Central memory CD8-positive, alpha-beta T cell (primary cell): ENCODE measurements around the gene APOA1.

Experiments used
- ATAC-seq: fragments of 150-1000 bp; cut with Tn5 transposase; replicated peaks from 2 replicates; pipeline ENCODE4 v1.10.0; 2022; ENCODE audit warnings: mild to moderate bottlenecking, moderate FRiP score, moderate number of reproducible peaks; ENCODE audit not compliant: poor library complexity, severe bottlenecking; ENCODE audit errors: extremely low read depth
- DNase-seq, 2 donors: peaks; one replicate each; pipeline ENCODE4 v3.0.0; 2021; ENCODE audit warnings: low spot score in 2 of 2
- H3K27ac Mint-ChIP-seq: one replicate; pipeline ENCODE4 v1.8.0; 2022; ENCODE audit warnings: low read depth, mild to moderate bottlenecking, moderate library complexity, mixed read lengths
- H3K27me3 Mint-ChIP-seq: one replicate; pipeline ENCODE4 v1.8.0; 2022; ENCODE audit warnings: mixed read lengths
- H3K36me3 Mint-ChIP-seq: one replicate; pipeline ENCODE4 v1.8.0; 2022; ENCODE audit warnings: mild to moderate bottlenecking, moderate library complexity, mixed read lengths; ENCODE audit not compliant: insufficient read depth
- H3K4me1 Mint-ChIP-seq: one replicate; pipeline ENCODE4 v1.8.0; 2022; ENCODE audit warnings: mixed read lengths
- H3K4me3 Mint-ChIP-seq: one replicate; pipeline ENCODE4 v1.8.0; 2022; ENCODE audit warnings: mild to moderate bottlenecking, moderate library complexity, mixed read lengths
- H3K9me3 Mint-ChIP-seq: one replicate; pipeline ENCODE4 v1.8.0; 2022; ENCODE audit warnings: mixed read lengths

APOA1 gene

GRCh38 chr11:116794851-116795250 lies 42.6 kb downstream of the APOA1 start:
- no peak for ATAC-seq
- no peak overlapping the region for H3K27ac Mint-ChIP-seq
- H3K27me3 Mint-ChIP-seq: peaks cover 3% of the 10 kb centered on the region
- peaks cover 6% of the 10 kb centered on the region for H3K4me1 Mint-ChIP-seq
- H3K36me3 Mint-ChIP-seq: no peaks in the 10 kb centered on the region
- H3K9me3 Mint-ChIP-seq: no peaks in the 10 kb centered on the region
- DNase-seq: no peak
- no peak overlapping the region for H3K4me3 Mint-ChIP-seq

- H3K36me3 Mint-ChIP-seq: no peaks in the 10 kb centered on the region
- H3K27me3 Mint-ChIP-seq: no peaks in the 10 kb centered on the region
- H3K9me3 Mint-ChIP-seq: no peaks in the 10 kb centered on the region
Measured at GRCh38 chr11:116793772-116794097, 43.7 kb downstream of the APOA1 start.

GRCh38 chr11:116792869-116793771 lies 44.3 kb downstream of the APOA1 start:
- H3K27me3 Mint-ChIP-seq: no peaks in the 10 kb centered on the region
- no peaks in the 10 kb centered on the region for H3K9me3 Mint-ChIP-seq
- ATAC-seq: no peak
- H3K4me1 Mint-ChIP-seq: peaks cover 12% of the 10 kb centered on the region
- DNase-seq: no peak
- H3K27ac Mint-ChIP-seq: no peak overlapping the region
- H3K36me3 Mint-ChIP-seq: peaks cover under 1% of the 10 kb centered on the region
- no peak overlapping the region for H3K4me3 Mint-ChIP-seq

More at GRCh38 chr11:116793772-116794097, 43.7 kb downstream of the APOA1 start:
- Mint-ChIP-seq H3K4me3 (no peak overlapping the region), H3K27ac (no peak overlapping the region), H3K4me1 (peaks cover 6% of the 10 kb centered on the region)
- ATAC-seq (no peak), DNase-seq (no peak)

DNA sequence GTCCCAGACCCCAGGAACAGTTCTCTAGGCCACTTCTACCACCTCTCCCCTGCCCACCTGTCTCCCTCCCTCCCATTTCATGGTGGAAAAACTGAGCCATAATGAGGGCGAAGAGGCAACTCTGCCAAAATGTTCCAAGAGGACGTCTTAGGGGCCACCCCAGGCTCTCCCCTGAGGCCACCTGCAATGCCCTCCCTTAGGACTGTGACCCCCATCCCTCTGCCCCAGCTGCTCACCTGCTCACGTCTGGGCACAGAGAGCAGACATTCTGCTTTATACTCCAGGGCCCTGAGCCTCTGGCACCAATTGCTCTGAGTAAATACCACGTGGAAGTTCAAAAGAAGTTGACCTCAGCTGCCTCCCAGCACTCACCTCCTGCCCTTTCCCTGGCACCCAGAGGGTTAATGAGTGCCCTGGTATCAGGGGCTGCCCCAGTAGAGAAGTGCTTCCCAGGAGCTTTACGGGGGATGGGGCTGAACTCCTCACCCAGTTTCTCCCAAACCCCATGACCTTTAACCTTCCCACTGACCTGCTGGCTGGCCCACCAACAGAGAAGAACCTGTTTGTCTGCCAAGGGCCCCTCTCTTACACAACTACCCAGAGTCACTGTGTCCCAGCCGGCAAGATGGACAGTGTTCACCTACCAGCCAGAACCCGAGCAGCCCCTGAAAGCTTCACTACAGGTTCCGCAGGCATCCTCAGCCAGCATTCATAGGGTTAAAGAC lies 45.1 kb downstream of the APOA1 start:
- ATAC-seq: no peak
- peaks cover 5% of the 10 kb centered on the region for H3K36me3 Mint-ChIP-seq
- no peak overlapping the region for H3K27ac Mint-ChIP-seq
- no peak overlapping the region for H3K4me3 Mint-ChIP-seq
- DNase-seq: no peak
- peaks cover 13% of the 10 kb centered on the region for H3K4me1 Mint-ChIP-seq
- no peaks in the 10 kb centered on the region for H3K9me3 Mint-ChIP-seq
- no peaks in the 10 kb centered on the region for H3K27me3 Mint-ChIP-seq

DNA sequence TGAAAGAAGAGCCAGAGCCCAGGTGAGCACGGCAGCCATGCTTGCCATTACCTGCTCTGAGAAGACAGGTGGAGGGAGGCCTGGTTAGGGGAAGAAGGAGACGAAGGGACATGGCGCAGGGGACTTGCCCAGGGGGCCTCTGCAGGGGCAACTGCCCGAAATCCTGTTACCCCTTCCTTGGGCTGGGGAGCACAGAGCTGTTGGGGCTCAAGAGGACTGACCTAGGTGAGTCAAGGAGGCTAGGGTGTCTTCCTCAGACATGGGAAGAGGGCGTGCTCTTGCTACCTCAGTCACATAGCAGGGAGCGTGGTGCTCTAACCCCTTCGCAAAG lies 45.6 kb downstream of the APOA1 start, which contains the start of gene APOA5:
Gene APOA5 (minus strand): TSS at position 67 of the 331 bp plus-strand sequence. CDS start 19 bp downstream, at position 48.
- DNase-seq (no peak), ATAC-seq (no peak)
- Mint-ChIP-seq H3K27me3 (no peaks in the 10 kb centered on the region), H3K4me1 (peaks cover 19% of the 10 kb centered on the region), H3K9me3 (no peaks in the 10 kb centered on the region), H3K36me3 (peaks cover 7% of the 10 kb centered on the region), H3K27ac (no peak within 1 kb of the TSS), H3K4me3 (peak within 1 kb of the TSS; percentile 34)

GRCh38 chr11:116791002-116791812 lies 46.2 kb downstream of the APOA1 start:
- H3K36me3 Mint-ChIP-seq: peaks cover 7% of the 10 kb centered on the region
- H3K4me1 Mint-ChIP-seq: peaks cover 24% of the 10 kb centered on the region
- ATAC-seq (peak; percentile 34), DNase-seq (peak; percentile 64 to 75)
- H3K27me3 Mint-ChIP-seq: no peaks in the 10 kb centered on the region
- peak overlapping the region; percentile 34 for H3K4me3 Mint-ChIP-seq
- no peaks in the 10 kb centered on the region for H3K9me3 Mint-ChIP-seq
- no peak overlapping the region for H3K27ac Mint-ChIP-seq

- no peak for DNase-seq
- ATAC-seq: no peak
- no peaks in the 10 kb centered on the region for H3K27me3 Mint-ChIP-seq
- H3K9me3 Mint-ChIP-seq: no peaks in the 10 kb centered on the region
- H3K4me1 Mint-ChIP-seq: peaks cover 33% of the 10 kb centered on the region
- H3K4me3 Mint-ChIP-seq: no peak overlapping the region
- H3K36me3 Mint-ChIP-seq: peaks cover 11% of the 10 kb centered on the region
- no peak overlapping the region for H3K27ac Mint-ChIP-seq
Measured at GRCh38 chr11:116790167-116791001, 47.0 kb downstream of the APOA1 start.

DNA sequence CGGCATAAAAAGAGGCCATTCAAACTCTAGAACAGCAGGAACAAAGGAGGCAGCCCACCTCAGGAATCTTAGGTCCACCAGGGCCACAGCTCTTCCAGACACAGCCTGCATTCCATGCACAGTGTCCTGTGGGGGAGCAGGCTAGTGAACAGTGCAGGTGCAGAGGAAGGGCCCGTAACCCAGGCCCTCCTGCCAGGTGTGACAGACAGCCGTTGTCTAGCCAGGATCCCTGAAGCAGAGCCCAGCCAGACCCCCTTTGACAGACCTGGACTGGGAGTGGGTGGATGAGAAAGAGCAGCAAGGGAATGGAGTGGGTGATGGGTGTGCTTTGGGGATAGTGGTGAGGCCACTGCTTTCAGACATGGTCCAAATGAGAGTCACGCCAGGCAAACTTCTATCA lies 48.4 kb downstream of the APOA1 start:
- peaks cover 21% of the 10 kb centered on the region for H3K36me3 Mint-ChIP-seq
- no peak for DNase-seq
- peaks cover 36% of the 10 kb centered on the region for H3K4me1 Mint-ChIP-seq
- ATAC-seq: no peak
- H3K4me3 Mint-ChIP-seq: no peak overlapping the region
- H3K27ac Mint-ChIP-seq: peak overlapping the region; percentile 93
- H3K9me3 Mint-ChIP-seq: no peaks in the 10 kb centered on the region
- no peaks in the 10 kb centered on the region for H3K27me3 Mint-ChIP-seq

DNA sequence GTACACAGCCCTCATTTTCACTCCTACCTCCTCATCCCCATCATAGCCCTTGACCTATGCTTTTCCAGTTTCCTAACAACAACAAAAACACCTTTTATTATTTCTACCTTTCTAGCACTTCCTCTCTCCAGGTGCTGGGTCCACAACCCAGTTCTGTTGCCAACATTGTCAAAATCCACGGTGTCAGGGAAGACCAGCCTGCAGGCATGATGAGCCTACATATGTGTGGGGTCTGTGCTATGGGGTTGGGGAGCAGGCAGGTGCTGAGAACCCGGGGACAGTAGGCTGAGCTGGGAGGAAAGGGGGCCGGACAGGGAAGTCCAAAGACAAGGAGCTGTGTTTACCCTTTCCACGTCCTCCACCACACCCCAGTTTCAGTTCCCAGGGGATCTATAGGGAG lies 48.9 kb downstream of the APOA1 start:
- Mint-ChIP-seq H3K4me1 (peaks cover 36% of the 10 kb centered on the region), H3K27me3 (no peaks in the 10 kb centered on the region), H3K4me3 (peak overlapping the region; percentile 78), H3K27ac (peak overlapping the region; percentile 93), H3K9me3 (no peaks in the 10 kb centered on the region), H3K36me3 (peaks cover 24% of the 10 kb centered on the region)
- ATAC-seq (no peak), DNase-seq (no peak)

DNA sequence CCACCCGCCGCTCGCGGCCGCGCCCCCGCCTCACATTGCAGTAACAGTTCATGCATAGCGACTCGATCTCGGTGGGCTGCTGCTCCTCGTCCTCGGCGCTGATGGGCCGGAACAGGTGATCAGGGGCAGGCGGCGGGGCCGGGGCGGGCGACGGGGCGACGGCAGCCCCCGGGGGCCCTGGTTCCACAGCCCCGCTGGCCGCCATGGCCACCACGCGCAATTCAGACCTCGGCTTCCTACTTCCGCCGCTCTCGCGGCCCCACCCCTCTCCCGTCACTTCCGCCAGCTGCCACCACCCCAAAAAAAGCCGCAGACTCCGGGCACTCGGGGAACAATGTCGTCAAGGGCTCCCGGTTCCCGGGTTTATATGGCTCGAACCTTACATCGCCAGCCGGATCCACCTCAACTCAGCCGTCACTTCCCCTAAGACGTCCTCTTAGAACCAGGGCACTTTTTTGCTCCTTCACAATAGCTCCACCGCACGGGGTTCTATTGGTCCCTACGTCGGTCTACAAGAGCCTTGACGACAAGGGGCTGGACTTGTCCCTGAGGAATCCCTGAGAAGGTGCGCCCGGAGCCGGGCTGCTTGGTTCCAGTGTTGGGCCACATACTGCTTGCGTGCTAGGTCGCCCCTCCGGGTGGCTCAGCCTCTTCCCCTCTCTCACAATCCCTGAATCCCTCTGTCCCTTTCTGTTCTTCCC lies 49.5 kb downstream of the APOA1 start, which contains the start of gene ZPR1:
Gene ZPR1 (minus strand): TSS at position 238 of the 701 bp plus-strand sequence. CDS start 33 bp downstream, at position 205.
- peaks cover 42% of the 10 kb centered on the region for H3K4me1 Mint-ChIP-seq
- H3K9me3 Mint-ChIP-seq: no peaks in the 10 kb centered on the region
- peaks cover 30% of the 10 kb centered on the region for H3K36me3 Mint-ChIP-seq
- no peaks in the 10 kb centered on the region for H3K27me3 Mint-ChIP-seq
- DNase-seq (peak; percentile 79 to 82), ATAC-seq (peak; percentile 92)
- H3K4me3 Mint-ChIP-seq: peak within 1 kb of the TSS; percentile 78
- H3K27ac Mint-ChIP-seq: peak within 1 kb of the TSS; percentile 93

DNA sequence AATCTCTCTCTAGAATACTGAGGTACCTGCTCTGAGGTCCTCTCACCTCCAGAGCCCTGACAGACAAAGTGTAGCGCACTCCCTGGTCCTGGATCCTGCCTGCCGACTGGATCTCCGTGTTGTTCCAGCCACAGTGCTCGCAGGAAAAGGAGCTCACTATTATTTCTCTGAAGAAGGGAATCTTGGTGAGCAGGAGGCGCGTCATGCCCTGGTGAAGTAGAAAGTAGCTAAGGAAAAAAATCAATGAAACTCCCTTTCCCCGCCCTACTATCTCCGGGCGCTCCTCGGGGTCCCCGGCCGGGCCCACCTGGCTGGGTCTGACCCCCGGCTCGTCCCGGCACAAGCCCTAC lies 50.0 kb downstream of the APOA1 start:
- Mint-ChIP-seq H3K4me3 (peak overlapping the region; percentile 78), H3K27ac (peak overlapping the region; percentile 93), H3K27me3 (no peaks in the 10 kb centered on the region), H3K9me3 (no peaks in the 10 kb centered on the region), H3K36me3 (peaks cover 34% of the 10 kb centered on the region), H3K4me1 (peaks cover 47% of the 10 kb centered on the region)
- ATAC-seq (no peak), DNase-seq (no peak)
